Activated T-cell treated with anti-CD3 and anti-CD28 coated beads for 48 hours (primary cell): Measurements from ENCODE around the gene RET.
A peak's percentile ranks its signal among the peaks of the same experiment; 100 is the strongest.

Experiments
- DNase-seq: peaks from one replicate; pipeline ENCODE4 v3.0.0-alpha.2; 2020; ENCODE audit warnings: low read depth

RET gene

DNA sequence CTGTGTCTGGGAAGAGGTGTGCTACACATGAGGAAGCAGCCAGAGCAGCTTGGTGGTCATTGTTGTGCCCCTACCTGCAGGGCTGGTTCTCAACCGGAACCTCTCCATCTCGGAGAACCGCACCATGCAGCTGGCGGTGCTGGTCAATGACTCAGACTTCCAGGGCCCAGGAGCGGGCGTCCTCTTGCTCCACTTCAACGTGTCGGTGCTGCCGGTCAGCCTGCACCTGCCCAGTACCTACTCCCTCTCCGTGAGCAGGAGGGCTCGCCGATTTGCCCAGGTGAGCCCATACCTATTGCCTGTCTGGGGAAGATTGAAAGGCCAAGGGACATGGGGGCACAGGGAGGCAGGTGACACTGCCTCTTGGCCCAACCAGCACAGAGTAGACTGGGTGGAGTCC, 32.1 kb downstream of the RET start:
- no peak for DNase-seq

- no peak for DNase-seq
These were observed 32.9 kb downstream of the RET start for GRCh38 chr10:43109671-43110249.

DNA sequence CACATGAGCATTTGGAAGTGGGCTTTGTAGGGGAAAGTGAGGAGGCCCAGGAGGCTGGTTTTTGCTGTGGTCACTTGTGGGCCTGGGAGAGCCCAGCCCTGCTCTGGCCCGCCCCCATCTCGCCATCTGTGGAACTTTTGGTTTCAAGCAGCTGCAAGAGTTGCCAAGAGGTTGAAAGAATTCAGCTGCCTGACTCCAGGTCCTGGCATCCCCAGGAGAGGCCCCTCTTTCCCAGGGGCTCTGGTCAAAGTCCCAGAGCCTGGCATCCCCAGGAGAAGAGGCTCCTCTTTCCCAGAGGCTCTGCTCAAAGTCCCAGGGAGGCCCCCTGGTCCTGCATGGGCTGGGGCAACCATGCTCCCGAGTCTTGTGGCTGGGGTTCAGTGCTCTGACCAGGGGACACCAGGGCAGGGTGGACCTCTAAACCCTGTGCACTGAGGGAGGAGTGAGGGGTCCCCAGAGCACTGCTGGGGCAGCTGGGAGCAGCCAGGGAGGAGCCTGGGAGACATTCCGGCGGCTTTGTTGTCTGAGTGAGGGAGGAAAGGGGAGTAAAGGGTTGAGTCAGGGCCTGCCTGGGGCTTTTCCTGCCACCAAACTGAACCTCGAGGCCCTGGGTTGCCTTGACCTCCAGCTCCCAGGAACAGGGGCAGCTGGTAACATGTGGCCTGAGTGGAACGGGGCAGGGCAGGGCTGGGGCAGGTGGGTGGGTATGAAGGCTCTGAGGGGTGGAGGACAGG, 33.6 kb downstream of the RET start:
- no peak for DNase-seq

- DNase-seq = no peak
These were observed 34.2 kb downstream of the RET start for GRCh38 chr10:43111101-43111500.

GRCh38 chr10:43111921-43112607, 35.2 kb downstream of the RET start:
- DNase-seq = no peak

- no peak for DNase-seq
These were observed 35.7 kb downstream of the RET start for GRCh38 chr10:43112608-43112961.

- no peak for DNase-seq
These were observed 36.6 kb downstream of the RET start for GRCh38 chr10:43113201-43114087.

DNA sequence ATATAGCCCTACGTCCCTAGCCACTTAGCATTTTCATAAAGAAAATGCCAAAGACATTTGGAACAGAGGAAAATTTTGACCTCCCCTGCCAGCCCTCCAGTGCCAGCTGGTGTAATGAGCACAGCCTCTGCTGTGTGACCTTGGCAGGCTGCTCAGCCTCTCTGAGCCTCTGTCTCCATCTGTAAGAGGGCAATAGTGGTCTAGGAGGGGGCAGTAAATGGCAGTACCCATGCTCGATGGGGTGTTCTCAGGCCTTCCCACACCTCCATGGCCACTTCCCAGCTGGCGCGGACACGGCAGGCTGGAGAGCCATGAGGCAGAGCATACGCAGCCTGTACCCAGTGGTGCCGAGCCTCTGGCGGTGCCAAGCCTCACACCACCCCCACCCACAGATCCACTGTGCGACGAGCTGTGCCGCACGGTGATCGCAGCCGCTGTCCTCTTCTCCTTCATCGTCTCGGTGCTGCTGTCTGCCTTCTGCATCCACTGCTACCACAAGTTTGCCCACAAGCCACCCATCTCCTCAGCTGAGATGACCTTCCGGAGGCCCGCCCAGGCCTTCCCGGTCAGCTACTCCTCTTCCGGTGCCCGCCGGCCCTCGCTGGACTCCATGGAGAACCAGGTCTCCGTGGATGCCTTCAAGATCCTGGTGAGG, 37.3 kb downstream of the RET start:
- DNase-seq = no peak

DNA sequence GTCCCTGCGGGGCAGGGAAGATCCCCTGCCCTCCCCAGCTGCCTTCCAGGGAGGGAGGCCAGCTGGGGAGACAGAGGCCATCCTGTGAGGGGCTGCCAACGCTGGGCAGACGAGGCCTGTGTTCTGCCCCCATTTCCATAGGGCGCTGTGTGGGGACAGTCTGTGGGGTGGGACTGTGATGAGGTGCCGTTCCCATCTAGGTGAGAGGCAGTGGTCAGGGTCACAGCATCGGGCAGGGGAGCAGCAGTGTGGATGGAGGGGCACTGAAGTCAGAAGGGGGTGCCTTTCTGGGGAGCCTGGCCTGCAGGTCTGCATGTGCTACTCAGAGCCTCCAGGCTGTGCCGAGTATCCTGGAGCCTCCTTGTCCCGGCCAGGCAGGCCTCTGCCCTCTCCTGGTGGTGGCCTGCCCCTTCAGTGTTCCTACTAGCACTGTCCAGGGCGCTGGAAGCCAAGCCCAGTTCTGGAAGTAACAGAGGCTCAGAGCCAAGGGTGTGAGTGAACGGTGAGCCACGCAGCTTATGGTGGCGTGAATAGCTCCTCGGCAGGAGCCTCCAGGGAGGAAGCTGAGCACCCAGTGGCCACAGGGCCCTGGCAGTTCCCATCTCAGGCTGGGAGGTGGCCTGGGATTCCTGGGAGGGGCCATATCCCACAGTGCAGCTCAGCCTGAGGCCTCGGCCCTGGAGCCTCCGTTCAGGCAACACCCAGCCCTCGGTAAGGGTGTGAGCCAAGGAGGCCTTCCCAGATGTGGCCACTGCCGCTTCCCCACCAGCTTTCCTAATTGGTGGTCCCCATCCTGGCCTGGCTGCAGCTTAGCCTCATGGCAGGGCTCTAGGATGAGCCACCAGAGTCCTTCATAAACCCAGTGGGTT, 38.1 kb downstream of the RET start:
- DNase-seq = no peak

DNA sequence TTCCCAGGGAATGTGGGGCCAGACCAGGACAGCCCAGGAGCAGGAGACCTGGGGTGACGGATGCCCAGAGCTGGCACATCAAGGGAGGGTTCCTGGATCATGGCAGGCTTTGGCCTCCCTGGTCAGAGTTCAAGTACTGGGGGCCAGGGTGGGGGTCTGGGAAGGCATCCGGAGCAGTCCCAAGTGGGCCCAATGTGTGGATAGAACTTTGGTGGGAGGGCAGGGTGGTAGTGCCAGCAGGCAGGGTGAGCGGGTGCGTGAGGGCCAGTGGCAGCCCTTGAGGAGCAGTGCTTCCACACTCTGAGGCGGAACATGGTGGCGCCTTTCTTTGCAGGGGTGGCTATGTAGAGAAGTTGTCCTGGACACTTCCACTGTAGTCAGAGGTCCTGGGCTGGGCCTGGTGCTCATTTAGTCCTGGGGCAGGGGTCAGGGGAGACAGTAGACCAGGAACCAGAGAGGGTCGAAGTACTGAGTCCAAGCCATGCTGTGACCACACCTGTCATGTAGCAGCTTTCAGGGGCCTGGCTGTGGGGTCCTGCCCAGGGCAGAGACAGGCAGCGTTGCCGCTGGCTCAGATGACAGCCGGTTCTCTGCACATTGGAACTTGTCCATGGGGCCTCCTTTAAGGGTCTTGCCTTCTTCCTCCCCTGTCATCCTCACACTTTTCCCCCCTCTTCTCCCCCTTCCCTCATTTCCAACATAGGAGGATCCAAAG, 39.2 kb downstream of the RET start:
- DNase-seq = no peak

DNA sequence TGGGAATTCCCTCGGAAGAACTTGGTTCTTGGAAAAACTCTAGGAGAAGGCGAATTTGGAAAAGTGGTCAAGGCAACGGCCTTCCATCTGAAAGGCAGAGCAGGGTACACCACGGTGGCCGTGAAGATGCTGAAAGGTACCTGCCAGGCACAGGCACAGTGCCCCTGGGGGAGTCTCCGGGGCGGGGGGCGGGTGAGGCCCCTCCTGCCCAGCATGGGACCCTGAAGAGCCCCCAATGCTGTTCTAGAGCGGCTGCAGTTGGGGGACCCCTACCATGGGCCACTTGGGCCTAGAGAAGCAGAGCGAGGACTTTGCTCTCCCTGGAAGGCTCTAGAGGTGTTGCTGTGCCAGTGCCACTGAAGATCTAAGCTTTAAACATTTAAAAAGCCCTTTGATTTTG, 39.7 kb downstream of the RET start:
- no peak for DNase-seq

DNA sequence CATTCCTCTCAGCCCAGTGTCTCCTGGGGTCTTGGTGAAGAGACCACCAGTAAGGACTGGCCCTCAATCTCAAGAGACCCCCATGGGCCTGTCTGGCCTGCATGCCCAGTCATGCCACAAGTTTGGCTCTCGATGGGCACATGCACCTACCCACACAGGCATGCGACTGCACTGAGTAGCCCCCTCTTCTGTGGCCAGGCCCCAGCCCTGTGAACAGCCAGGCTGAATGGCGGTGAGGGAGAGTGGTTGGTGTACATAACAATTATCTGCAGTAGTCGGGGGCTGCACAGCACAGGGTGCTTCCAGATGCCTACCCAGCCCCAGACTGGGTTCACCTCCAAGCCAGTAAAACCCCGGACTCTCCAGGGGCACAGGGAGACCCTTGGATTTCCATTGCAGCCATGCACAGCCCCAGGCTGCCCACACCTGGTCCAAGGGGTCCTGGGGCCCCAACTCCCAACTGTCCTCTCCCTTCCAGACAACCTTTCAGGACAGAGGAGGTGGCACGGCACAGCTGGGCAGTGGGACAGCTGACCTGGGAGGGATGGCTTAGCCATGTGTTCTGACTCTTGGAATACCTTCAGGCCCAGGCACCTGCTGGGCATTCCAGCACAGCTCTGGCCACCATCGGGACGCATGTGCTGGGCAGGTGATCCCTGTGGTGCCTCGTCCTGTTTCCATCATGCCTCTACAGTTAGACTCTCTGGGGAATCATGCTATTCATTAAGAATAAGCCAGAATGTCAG, 40.3 kb downstream of the RET start:
- no peak for DNase-seq

- no peak for DNase-seq
These were observed 41.1 kb downstream of the RET start for GRCh38 chr10:43117777-43118583.

DNA sequence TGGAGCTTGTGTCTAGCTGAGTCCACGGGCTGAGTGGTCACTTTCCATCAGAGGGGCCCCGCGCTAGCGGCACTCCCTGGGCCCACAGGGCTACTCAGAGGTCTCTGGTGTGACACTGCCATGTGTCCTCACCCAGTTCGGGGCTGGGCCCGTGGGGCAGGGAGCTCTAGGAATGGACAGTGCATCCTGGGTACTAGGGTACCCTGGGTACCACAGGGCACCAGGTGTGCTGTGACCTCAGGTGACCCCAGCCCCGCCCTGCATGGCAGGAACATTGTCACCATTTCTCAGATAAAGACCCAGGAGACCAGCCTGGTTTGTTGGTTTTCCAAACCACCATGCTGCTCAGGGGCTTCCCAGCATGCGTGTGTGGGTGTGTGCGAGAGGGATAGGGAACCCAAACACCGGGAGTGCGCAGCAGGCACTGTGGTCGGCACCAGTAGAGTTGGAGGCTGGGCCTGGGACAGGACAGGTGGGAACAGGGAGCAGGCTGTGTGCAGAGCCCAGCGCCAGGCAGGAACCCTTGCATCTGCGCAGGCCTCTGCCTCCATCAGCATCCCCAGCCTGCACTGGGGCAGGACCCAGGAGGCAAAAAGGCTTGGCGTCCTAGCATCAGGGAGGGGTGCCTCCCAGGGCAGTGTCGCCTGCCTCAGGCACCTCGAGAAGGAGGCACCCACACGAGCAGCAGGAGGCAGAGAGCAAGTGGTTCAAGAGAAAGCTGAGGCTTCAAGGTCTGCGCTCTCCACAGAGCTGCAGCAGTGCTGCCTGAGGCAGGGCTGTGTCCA, 42.0 kb downstream of the RET start:
- DNase-seq = no peak

DNA sequence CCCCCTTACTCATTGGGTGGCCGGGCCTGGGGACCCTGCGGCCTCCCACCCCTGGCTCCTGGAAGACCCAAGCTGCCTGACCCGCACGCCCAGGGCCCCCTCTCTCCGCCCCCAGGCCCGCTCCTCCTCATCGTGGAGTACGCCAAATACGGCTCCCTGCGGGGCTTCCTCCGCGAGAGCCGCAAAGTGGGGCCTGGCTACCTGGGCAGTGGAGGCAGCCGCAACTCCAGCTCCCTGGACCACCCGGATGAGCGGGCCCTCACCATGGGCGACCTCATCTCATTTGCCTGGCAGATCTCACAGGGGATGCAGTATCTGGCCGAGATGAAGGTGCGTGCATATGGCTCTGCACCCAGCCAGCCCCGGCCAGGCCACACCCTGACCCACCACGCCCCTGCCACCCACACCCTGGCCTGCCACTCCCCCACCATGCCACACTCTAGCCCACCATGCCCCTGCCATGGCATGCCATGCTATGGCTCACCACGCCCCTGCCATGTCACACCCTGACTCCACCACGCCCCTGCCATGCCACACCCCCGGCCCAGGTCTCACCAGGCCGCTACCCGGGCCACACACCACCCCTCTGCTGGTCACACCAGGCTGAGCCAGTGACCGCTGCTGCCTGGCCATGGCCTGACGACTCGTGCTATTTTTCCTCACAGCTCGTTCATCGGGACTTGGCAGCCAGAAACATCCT, 42.7 kb downstream of the RET start:
- no peak for DNase-seq

DNA sequence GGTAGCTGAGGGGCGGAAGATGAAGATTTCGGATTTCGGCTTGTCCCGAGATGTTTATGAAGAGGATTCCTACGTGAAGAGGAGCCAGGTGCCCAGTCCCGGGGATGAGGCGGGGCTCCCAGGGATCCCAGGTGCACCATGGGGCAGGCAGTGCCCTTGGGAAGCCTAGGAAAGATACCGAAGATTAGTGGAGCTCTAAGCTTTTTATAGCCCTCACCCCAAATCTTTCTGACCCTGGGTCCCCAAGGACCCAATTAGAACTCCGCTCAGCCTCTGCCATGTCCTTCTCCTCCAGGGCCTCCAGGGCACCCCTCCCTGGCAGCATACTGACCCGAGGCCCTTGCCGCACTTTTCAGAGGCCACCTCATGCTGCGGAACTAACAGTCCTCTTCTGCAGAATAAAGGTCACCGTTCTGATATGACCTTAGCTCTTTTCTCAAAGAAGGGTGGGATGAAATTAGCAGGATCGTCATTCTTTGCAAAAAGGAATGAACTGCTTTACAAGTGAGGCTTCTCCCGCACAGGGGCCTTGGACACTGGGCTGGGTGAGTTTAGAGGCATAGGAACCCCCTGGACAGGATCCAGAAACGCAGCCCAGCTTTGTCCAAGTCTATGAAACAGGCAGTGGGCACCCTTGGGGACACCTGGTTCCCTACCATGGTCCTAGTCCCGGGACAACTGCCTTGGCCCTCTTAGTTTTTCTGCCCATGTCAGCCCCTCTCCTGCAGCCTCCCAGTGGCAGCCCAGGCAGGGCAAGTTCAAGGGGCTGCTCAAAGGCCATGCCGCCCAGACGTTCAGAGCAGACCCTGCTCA, 43.5 kb downstream of the RET start:
- no peak for DNase-seq

- DNase-seq = peak; percentile 62
These were observed 44.1 kb downstream of the RET start for GRCh38 chr10:43120929-43121314.
